SU-DHL-6 (cell line): ENCODE results near the gene A3GALT2.

ENCODE experiments used
- H2AFZ ChIP-seq: fragments of 200-600 bp; sonication (generic); 2 replicates; pipeline ENCODE4 v1.6.1; 2014; ENCODE audit warnings: low read depth, mild to moderate bottlenecking, moderate library complexity, mixed read lengths, antibody characterized with exemption, low read length; ENCODE audit not compliant: severe bottlenecking
- H3F3A ChIP-seq: fragments of 200-600 bp; shearing (Covaris generic); 2 replicates; pipeline ENCODE4 v1.6.0; 2016; ENCODE audit warnings: antibody characterized with exemption, mild to moderate bottlenecking; ENCODE audit not compliant: insufficient read depth
- H3K27ac ChIP-seq: fragments of 200-600 bp; sonication (generic); 2 replicates; pipeline ENCODE4 v1.5.1; 2016; ENCODE audit warnings: low read depth, mild to moderate bottlenecking, low read length, moderate library complexity, mixed read lengths
- H3K27me3 ChIP-seq: fragments of 200-600 bp; sonication (generic), shearing (Covaris generic); 2 replicates; pipeline ENCODE4 v1.6.0; 2014; ENCODE audit warnings: mild to moderate bottlenecking, low read length
- H3K36me3 ChIP-seq: fragments of 200-600 bp; sonication (generic); 2 replicates; pipeline ENCODE4 v1.6.1; 2014; ENCODE audit warnings: mild to moderate bottlenecking, low read length, mixed read lengths
- H3K4me2 ChIP-seq: fragments of 300-600, 200-600 bp; shearing (Covaris generic), sonication (generic); 2 replicates; pipeline ENCODE4 v1.6.0; 2014; ENCODE audit warnings: low read length, low read depth, mild to moderate bottlenecking; ENCODE audit not compliant: poor library complexity, severe bottlenecking
- H3K4me3 ChIP-seq: fragments of 200-600 bp; sonication (generic); 2 replicates; pipeline ENCODE4 v1.5.1; 2014; ENCODE audit warnings: antibody characterized with exemption, low read length, mild to moderate bottlenecking, mixed read lengths; ENCODE audit not compliant: insufficient read depth, poor library complexity, severe bottlenecking
- H3K79me2 ChIP-seq: fragments of 200-600 bp; sonication (generic); 2 replicates; pipeline ENCODE4 v1.6.1; 2014; ENCODE audit warnings: mild to moderate bottlenecking, low read length, moderate library complexity; ENCODE audit not compliant: insufficient read depth
- H3K9ac ChIP-seq: fragments of 200-600 bp; sonication (generic); 2 replicates; pipeline ENCODE4 v1.7.0; 2014; ENCODE audit warnings: mild to moderate bottlenecking, low read length
- H3K9me2 ChIP-seq: fragments of 200-600 bp; sonication (generic); replicated peaks from 2 replicates; pipeline ENCODE4 v1.6.1; 2014; ENCODE audit warnings: low read length; ENCODE audit not compliant: insufficient read depth
- H3K9me3 ChIP-seq: fragments of 200-600 bp; sonication (generic); 2 replicates; pipeline ENCODE4 v1.6.1; 2014; ENCODE audit warnings: low read length, mixed read lengths; ENCODE audit not compliant: insufficient read depth
- H4K20me1 ChIP-seq: fragments of 200-600 bp; sonication (generic); 2 replicates; pipeline ENCODE4 v1.6.1; 2014; ENCODE audit warnings: low read depth, mild to moderate bottlenecking, antibody characterized with exemption, low read length, moderate library complexity, mixed read lengths
- EZH2phosphoT487 ChIP-seq: fragments of 200-600 bp; sonication (generic), shearing (Covaris generic); conservative IDR thresholded peaks from 2 replicates; pipeline ENCODE4 v1.6.1; 2018; ENCODE audit warnings: mild to moderate bottlenecking, antibody characterized with exemption, low read length, moderate library complexity, mixed read lengths
- TF ChIP-seq, protein P1 (sequence below): fragments of 200-600 bp; sonication (generic); IDR thresholded peaks from one replicate; pipeline ENCODE4 v1.5.1; 2017; ENCODE audit warnings: antibody characterized with exemption, mild to moderate bottlenecking, low read length, moderate library complexity; ENCODE audit not compliant: insufficient read depth, poor library complexity, severe bottlenecking

A3GALT2 gene

DNA sequence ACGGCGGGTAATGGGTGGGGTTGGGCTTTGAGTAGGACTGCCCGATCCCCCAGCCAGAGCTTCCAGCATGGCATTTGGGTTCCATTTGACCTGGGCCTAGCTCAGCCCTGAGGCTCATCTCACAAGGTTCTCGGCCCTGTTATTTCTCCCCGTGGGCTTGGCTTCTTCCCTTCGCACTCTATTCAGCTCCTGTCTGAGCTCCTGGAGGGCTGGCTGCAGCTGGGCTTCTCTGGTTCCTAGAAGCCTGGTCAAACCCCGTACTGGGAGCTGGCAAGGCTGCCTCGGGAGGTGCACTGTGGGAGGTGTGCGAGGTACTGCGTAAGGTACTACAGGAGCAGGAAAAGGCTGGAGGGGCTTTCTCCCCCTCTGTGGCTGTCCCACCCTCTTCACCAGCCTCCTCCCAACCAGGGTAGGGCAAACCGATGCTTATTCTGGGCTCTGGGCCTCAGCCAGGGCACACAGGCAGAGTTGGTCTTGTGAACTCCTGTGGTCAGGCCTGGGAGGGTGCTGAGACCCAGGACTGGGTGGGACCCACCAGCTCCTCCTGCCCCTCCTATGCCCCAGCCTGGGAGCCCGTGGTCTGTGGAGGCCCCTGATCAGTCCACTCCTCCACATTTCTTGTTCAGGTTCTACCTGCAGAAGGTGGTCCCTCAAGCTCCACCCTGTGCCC, 814 bp downstream of the A3GALT2 start:
- Histone ChIP-seq H3K36me3 (no peaks in the 10 kb centered on the region), H3F3A (no peaks in the 10 kb centered on the region), H3K27me3 (no peaks in the 10 kb centered on the region), H3K9ac (no peak overlapping the region), H3K9me2 (no peaks in the 10 kb centered on the region), H4K20me1 (no peaks in the 10 kb centered on the region), H3K4me2 (no peak overlapping the region), H3K27ac (no peak overlapping the region), H3K4me3 (no peak overlapping the region), H3K79me2 (no peaks in the 10 kb centered on the region), H2AFZ (no peak overlapping the region), H3K9me3 (no peaks in the 10 kb centered on the region)
- TF ChIP-seq, protein P1, sequence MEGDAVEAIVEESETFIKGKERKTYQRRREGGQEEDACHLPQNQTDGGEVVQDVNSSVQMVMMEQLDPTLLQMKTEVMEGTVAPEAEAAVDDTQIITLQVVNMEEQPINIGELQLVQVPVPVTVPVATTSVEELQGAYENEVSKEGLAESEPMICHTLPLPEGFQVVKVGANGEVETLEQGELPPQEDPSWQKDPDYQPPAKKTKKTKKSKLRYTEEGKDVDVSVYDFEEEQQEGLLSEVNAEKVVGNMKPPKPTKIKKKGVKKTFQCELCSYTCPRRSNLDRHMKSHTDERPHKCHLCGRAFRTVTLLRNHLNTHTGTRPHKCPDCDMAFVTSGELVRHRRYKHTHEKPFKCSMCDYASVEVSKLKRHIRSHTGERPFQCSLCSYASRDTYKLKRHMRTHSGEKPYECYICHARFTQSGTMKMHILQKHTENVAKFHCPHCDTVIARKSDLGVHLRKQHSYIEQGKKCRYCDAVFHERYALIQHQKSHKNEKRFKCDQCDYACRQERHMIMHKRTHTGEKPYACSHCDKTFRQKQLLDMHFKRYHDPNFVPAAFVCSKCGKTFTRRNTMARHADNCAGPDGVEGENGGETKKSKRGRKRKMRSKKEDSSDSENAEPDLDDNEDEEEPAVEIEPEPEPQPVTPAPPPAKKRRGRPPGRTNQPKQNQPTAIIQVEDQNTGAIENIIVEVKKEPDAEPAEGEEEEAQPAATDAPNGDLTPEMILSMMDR: no peak
- no peak for TF ChIP-seq EZH2phosphoT487

DNA sequence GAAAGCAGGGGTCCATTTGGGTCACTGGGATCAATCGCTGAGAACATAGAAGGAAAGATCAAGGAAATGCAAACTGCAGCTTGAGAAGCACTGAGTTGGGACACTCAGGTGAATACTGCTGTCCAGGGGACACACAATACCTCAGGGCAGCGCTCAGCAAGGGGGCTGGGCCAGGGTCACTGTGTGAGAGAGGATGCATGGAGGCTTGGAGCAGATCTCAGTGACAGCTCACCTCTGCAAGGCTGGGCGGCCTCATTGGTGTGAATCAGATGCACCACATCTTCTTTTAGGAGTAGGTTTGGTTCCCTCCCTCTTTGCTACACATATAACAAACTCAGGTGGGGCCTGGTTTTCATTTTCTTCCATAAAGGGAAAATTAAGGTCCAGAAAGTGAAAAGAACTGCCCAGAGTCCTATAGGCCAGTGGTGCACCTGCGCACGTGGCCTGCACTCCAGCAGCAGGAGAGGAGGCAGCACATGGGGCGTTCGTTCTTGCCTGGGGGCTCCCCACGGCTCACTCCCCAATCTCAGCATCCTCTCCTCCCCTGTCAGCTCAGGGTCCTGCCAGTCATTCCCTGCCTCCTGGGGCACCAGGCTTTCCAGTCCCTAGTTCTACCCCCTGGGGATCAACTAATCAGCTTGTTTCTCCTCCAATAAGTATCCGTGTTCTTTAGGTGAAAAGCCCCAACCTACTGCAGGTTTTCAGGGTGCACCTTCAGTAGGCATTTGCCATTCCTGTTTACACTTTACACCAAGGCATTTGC, 1.5 kb downstream of the A3GALT2 start:
- H3K4me3 ChIP-seq: no peak overlapping the region
- H3F3A ChIP-seq: no peaks in the 10 kb centered on the region
- H3K9me2 ChIP-seq: no peaks in the 10 kb centered on the region
- no peak overlapping the region for H2AFZ ChIP-seq
- H3K27me3 ChIP-seq: no peaks in the 10 kb centered on the region
- no peaks in the 10 kb centered on the region for H3K36me3 ChIP-seq
- no peaks in the 10 kb centered on the region for H3K9me3 ChIP-seq
- no peaks in the 10 kb centered on the region for H4K20me1 ChIP-seq
- H3K4me2 ChIP-seq: no peak overlapping the region
- TF ChIP-seq, protein P1: no peak
- no peak for TF ChIP-seq EZH2phosphoT487
- no peak overlapping the region for H3K9ac ChIP-seq
- no peak overlapping the region for H3K27ac ChIP-seq
- no peaks in the 10 kb centered on the region for H3K79me2 ChIP-seq

DNA sequence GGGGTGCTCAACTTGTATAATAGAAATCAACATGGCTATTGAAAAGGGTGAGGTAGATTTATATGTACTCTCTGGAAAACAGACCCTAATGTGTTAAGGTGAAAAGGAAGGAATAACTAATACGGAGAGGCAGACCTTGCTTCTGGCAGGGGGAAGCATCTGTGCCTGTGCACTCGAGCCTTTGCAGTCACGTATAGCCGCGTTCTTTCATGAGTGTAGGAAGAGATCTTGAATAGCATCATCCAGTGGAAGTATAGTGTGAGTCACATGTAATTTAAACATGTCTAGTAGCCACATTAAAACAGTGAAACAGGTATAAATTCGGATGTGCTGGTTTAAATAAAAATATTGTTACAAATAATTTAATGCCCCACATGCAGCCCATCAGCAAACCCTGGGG, 3.0 kb downstream of the A3GALT2 start:
- no peaks in the 10 kb centered on the region for H3K9me2 ChIP-seq
- H4K20me1 ChIP-seq: no peaks in the 10 kb centered on the region
- no peak overlapping the region for H3K9ac ChIP-seq
- no peak overlapping the region for H3K4me2 ChIP-seq
- no peak for TF ChIP-seq EZH2phosphoT487
- TF ChIP-seq, protein P1: no peak
- H3K36me3 ChIP-seq: no peaks in the 10 kb centered on the region
- H3F3A ChIP-seq: no peaks in the 10 kb centered on the region
- no peaks in the 10 kb centered on the region for H3K9me3 ChIP-seq
- no peak overlapping the region for H2AFZ ChIP-seq
- H3K27me3 ChIP-seq: no peaks in the 10 kb centered on the region
- no peak overlapping the region for H3K4me3 ChIP-seq
- H3K79me2 ChIP-seq: no peaks in the 10 kb centered on the region
- H3K27ac ChIP-seq: no peak overlapping the region
